GM19463 (cell line): ENCODE measurements around the gene NSF.

Experiments
- ATAC-seq: cut with Tn5 transposase; IDR thresholded peaks from one replicate; pipeline ENCODE4 v1.9.1; 2021; ENCODE audit warnings: mild to moderate bottlenecking, moderate library complexity; ENCODE audit not compliant: unreplicated experiment

The NSF gene

DNA sequence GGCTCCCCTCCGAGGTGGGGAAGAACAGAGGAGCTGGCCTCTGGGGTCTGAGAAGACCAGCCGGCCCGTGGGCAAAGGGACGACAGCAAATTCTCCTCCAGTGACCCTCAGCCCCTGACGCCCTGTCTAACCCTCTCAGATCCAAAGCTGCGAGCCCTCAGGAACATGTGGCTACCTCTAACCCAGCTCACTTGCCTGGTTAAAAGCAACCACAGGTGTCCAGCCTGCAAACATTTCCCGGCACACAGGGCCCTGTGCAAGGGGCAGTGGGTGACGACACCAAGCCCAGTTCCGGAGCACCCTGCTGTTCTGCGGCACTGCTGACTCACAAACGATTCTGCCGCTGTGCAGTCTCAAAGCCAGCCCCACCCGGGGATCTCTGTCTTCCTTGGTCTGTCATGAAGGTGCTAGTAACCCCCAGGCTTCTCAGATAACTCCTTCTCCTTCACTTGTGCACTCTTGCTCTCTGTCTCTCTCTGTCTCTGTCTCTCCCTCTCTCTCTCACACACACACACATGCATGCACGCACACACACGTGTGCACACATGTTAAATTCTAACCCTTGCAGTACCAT, 205.0 kb downstream of the NSF start:
- ATAC-seq, result no peak

DNA sequence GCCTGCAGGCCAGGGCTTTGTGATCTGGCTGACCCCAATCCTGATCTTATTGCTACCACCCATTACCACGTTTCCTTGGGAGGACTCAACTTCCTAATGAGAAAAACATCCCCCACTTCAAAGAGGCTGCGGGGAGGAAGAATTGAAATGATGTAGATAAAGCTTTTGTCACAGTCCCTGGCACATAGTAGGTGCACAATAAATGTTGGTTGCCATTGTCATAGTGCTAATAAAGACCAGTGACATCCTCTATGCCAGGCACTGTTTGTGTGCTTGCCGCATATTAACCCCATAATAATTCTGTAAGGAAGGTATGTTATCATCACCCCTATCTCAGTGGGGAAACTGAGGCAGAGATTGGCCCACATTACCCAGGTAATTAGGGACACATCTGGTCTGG, 205.6 kb downstream of the NSF start:
- no peak for ATAC-seq

DNA sequence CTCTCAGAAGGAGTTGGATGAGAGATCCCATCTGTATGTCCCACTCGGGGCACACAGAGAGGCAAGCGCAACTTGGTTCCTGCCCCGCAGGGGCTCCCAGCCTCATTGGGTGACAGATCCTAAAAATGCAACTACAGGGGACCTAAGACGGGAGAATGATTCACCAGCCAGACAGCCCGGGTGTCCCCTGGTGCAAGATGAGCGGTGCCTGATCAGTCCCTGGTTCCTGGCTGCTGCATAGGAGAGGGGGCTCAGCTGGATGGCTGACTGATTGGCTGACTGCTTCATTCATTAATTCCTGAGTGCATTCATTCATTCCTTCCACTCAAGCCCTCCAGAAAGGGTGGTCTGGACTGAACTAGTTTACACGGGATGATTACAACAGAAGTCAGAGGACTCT, 206.1 kb downstream of the NSF start:
- ATAC-seq, result no peak

DNA sequence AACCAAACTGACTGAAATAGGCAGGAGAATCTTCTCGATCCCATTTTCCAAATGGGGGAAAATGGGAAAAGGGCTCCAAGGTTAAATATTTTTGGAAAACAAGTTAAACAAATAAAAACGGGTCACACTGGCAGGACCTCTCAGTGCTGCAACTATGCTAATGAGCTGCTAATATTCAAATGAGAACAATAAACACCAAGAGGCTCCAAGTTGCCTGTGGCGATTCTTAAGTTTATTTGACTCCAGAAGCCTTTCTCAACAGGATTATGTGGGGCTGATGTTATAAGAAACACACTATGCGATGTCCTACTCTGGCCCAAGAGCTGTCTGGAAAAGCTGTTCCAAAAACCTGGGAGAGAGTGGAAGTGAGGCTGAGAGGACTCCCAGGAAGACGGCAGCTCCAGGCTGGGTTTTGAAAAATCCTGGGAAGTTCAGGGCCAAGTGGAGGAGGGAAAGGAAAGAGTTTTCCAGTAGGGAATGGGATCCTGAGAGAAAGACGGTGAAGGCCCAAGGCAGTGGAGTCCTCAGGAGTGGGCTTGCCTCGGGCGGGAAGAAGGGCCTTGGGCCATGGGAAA, 206.6 kb downstream of the NSF start:
- no peak for ATAC-seq

DNA sequence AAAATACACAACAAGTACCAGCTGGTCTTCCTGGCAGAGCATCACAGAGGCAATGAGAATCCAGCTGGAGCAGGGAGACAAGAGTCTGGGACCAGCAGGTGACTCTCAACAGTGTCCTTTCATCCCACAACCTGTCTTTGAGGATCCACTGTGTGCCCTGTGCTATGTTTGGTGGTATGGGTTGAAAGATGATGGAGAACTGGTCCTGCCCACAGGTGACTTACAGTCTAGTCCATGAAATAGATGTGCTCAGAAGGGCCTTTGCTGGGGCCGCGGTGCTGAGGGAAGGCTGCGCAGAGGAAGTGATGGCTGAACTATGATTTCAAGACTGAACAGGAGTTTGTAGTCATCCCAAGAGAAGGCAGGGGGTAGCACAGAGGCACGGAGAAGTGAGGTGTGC, 210.1 kb downstream of the NSF start:
- ATAC-seq, result no peak

DNA sequence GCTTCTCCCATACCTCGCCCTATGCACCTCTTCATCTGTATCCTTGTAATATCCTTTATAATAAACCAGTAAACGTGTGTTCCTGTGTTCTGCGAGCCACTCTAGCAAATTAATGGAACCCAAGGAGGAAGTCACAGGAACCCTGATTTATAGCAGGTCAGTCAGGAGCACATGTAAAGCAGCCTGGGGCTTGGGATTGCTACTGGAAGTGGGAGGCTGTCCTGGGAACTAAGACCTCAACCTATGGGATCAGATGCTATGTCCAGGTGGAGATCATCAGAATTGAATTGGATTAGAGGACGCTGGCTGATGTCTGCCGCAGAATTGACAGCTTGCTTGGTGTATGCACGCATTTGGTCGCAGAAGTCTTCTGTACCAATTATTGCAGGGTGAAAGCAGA, 212.3 kb downstream of the NSF start:
- no peak for ATAC-seq

DNA sequence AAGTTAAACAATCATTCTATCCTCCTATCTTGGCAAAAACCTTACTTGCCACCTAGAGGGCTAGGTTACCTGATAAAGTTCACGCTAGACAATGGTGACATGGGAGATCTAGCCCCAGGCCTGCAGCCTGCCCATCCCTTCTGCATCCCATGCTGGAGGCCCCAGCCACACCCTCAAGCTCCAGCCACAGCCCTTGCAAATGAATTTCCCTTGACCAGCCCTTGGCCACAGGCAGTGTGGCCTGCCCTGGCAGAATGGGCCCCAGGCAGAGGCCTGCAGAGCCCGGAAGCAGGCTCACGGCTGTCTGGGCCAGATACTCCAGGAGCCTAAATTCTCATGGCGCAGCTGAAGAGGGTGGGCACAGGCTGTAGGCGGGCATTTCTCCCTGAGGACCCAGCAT, 213.1 kb downstream of the NSF start:
- ATAC-seq, result no peak

DNA sequence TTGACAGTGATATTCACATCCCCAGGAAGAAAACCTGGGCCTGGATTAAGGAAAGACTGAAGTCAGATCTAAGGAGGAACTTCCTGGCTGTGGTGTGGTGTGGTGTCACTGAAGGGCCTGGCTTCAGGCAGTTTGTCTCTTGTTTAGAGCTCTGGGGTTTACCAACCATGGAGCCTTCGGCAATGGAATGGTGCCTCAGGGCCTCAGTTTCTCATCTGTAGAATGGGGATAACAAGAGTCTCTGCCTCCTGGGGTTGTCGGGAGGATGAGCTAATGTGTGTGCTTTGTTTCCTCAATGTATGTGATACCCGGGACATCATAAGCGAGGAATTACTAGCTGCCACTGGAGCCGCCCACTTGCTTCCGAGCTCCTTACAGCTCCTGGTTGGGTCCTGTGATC, 215.3 kb downstream of the NSF start:
- no peak for ATAC-seq
